A549 (cell line): ENCODE measurements around the gene KCNN3. TPM values are rescaled to one million over a fixed set of nuclear protein-coding genes. Genes with fewer than 3 reads are reported as not detected.

ENCODE experiments used
- ATAC-seq, 2 experiments: fragments of 200-7000 bp in 1 of 2; fragments of >200 bp in 1 of 2; cut with Nextera tagmentation in 1 of 2; cut with Tn5 transposase in 1 of 2; 3 replicates each; pipeline versions ENCODE4 v1.8.0 to v1.9.1; 2018 to 2020; ENCODE audit warnings: mild to moderate bottlenecking in 1 of 2, moderate library complexity in 1 of 2
- CTCF ChIA-PET: fragments of 300-600 bp; sonication (Branson Sonifier 250); formaldehyde crosslinking; extraction: SDS; loops from one replicate; lab custom pipeline; 2021; ENCODE audit warnings: antibody characterized with exemption, inconsistent platforms; lab: Yijun Ruan, JAX
- POLR2A ChIA-PET: fragments of 350-600 bp; formaldehyde crosslinking; extraction: SDS; loops from one replicate; lab custom pipeline; 2021; ENCODE audit warnings: antibody characterized with exemption, inconsistent platforms; lab: Yijun Ruan, JAX
- DNase-seq, 2 experiments: peaks; one replicate each; pipeline versions ENCODE4 v3.0.0 to v3.0.0-alpha.2; 2011 to 2016; ENCODE audit warnings: low read depth in 1 of 2, low spot score in 1 of 2
- FAIRE-seq: peaks from 2 replicates; lab custom pipeline; 2011; peaks lifted over from hg19 to GRCh38; lab: Jason Lieb, UNC
- H3K27ac ChIP-seq, 2 experiments: fragments of >200 bp; sonication (Bioruptor Twin); formaldehyde crosslinking; 3 replicates each; pipeline ENCODE4 v1.5.1; 2016 to 2017
- H3K4me1 ChIP-seq: fragments of >200 bp; sonication (Bioruptor Twin); formaldehyde crosslinking; 3 replicates; pipeline ENCODE4 v1.6.1; 2016
- H3K4me2 ChIP-seq: fragments of >200 bp; sonication (Bioruptor Twin); formaldehyde crosslinking; 3 replicates; pipeline ENCODE4 v1.6.1; 2016
- H3K4me3 ChIP-seq: fragments of >200 bp; sonication (Bioruptor Twin); formaldehyde crosslinking; 3 replicates; pipeline ENCODE4 v1.5.1; 2016
- H3K9me3 ChIP-seq: fragments of >200 bp; sonication (Bioruptor Twin); formaldehyde crosslinking; 3 replicates; pipeline ENCODE4 v1.6.1; 2016
- CBX8 ChIP-seq: fragments of 200-600 bp; sonication (generic); IDR thresholded peaks from 2 replicates; pipeline ENCODE4 v1.6.1; 2016
- CHD2 ChIP-seq: fragments of 150-350 bp; IDR thresholded peaks from 2 replicates; pipeline ENCODE4 v1.6.1; 2014; ENCODE audit warnings: low read length; ENCODE audit not compliant: partially characterized antibody
- FOSB ChIP-seq: fragments of 250-450 bp; sonication (Bioruptor Pico); IDR thresholded peaks from 2 replicates; pipeline ENCODE4 v1.5.0; 2020; ENCODE audit warnings: mild to moderate bottlenecking, moderate library complexity
- HDAC2 ChIP-seq: fragments of 200-600 bp; sonication (generic); IDR thresholded peaks from 2 replicates; pipeline ENCODE4 v1.6.1; 2016
- HES2 ChIP-seq: fragments of >200 bp; sonication (Bioruptor Twin); formaldehyde crosslinking; IDR thresholded peaks from 2 replicates; pipeline ENCODE4 v1.6.1; 2016
- JUN ChIP-seq, 2 experiments: fragments of >200 bp; sonication (Bioruptor Twin); formaldehyde crosslinking; IDR thresholded peaks; 2 replicates in 1 of 2; 3 replicates in 1 of 2; pipeline ENCODE4 v1.6.1; 2016 to 2017
- MAX ChIP-seq: IDR thresholded peaks from 2 replicates; pipeline ENCODE4 v1.6.1; 2012
- NFE2L2 ChIP-seq: fragments of 150-350 bp; conservative IDR thresholded peaks from 2 replicates; pipeline ENCODE4 v1.6.1; 2014; ENCODE audit warnings: low read length
- PHF8 ChIP-seq: fragments of 200-600 bp; sonication (generic); IDR thresholded peaks from 2 replicates; pipeline ENCODE4 v1.6.1; 2016; ENCODE audit warnings: low read depth, mild to moderate bottlenecking, antibody characterized with exemption, moderate library complexity, borderline replicate concordance
- REST ChIP-seq: fragments of 200-600 bp; sonication (generic); IDR thresholded peaks from 2 replicates; pipeline ENCODE4 v1.6.1; 2016; ENCODE audit warnings: antibody characterized with exemption, mild to moderate bottlenecking, moderate library complexity
- TP53 ChIP-seq: fragments of 250-450 bp; sonication (Bioruptor Pico); IDR thresholded peaks from 2 replicates; pipeline ENCODE4 v1.5.0; 2021; ENCODE audit warnings: mild to moderate bottlenecking, moderate library complexity
- ZC3H11A ChIP-seq: fragments of 450-650 bp; IDR thresholded peaks from 2 replicates; pipeline ENCODE4 v1.6.1; 2014; ENCODE audit warnings: antibody characterized with exemption, mild to moderate bottlenecking
- ZFP36 ChIP-seq: fragments of 450-650 bp; IDR thresholded peaks from 2 replicates; pipeline ENCODE4 v1.6.1; 2014; ENCODE audit warnings: borderline replicate concordance; ENCODE audit not compliant: partially characterized antibody
- ZSCAN20 ChIP-seq: fragments of 250-450 bp; sonication (Bioruptor Pico); IDR thresholded peaks from 2 replicates; pipeline ENCODE4 v1.8.0; 2022; ENCODE audit warnings: mild to moderate bottlenecking, moderate library complexity
- WGBS: methylation state at CpG from one replicate; pipeline ENCODE4 v1.1.6; 2017; ENCODE audit errors: missing lambda C conversion rate; 5-methylcytosine and 5-hydroxymethylcytosine counted together
- polyA plus RNA-seq, 4 experiments: library from polyadenylated mRNA; depleted of rRNA in 3 of 4; stranded (reverse); fragments of >200 nt; fragmentation: RNase III in 1 of 4; extraction: RNeasy Plus Mini Kit Qiagen cat#74134 plus additional on column Dnase treatment in 1 of 4; gene quantifications; 2 replicates in 3 of 4; 3 replicates in 1 of 4; pipeline ENCODE4 v1.2.3, GENCODE V29; 2011 to 2017
- TF ChIP-seq, protein P1 (sequence below): fragments of 450-650 bp; IDR thresholded peaks from 2 replicates; pipeline ENCODE4 v1.6.1; 2014; ENCODE audit warnings: antibody characterized with exemption
- TF ChIP-seq, protein P2 (sequence below): fragments of 250-450 bp; sonication (Bioruptor Pico); IDR thresholded peaks from 2 replicates; pipeline ENCODE4 v1.5.0; 2021; ENCODE audit warnings: mild to moderate bottlenecking, moderate library complexity, borderline replicate concordance

KCNN3 gene
- polyA plus RNA-seq, 2 of the 4 experiments (the other 2 are of a cell fraction): 0.01 to 0.03 TPM

DNA sequence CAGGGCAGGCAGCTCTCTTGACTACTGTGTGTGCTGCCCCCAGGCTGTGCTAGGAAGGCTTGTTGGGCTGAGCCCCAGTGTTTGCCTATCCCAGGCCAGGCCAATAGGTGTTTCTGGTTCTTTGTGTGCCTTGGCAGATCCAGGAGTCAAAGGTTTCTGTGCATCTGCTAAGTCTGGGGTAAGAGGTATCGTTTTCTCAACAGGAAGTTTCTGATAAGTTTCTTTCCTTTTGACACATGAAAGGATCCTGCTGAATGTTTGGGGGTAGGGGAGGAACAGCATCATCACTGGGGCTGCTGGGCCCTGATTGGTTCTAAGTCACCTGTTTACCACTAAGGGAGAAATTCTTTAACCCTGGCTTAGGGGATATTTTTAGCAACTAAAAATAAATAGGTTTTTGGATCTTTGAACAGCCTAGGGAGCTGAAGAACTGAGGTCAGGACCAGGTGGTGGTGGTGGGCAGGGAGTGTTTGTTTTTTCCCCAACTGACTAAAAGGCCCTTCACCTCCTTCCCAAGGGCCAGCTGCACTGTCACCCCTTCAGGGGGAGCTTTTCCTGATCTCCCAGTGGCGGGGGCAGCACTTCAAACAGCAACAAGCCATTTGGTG lies 85.1 kb downstream of the KCNN3 start:
- DNase-seq (no peak), ATAC-seq (peak in 1 of 2 experiments; percentile 27; a peak in 1 of 6 replicates)
- no peaks in the 10 kb centered on the region for H3K4me1 ChIP-seq
- H3K9me3 ChIP-seq: no peaks in the 10 kb centered on the region
- no peak for TF ChIP-seq REST
- TF ChIP-seq CHD2: no peak
- TF ChIP-seq CBX8: no peak
- TF ChIP-seq, all 56 proteins: peak for 0
- WGBS: 24% methylated on average over 2 of the region's 2 CpGs
- CTCF ChIA-PET: interaction anchor here (0.6 kb wide), 1 partner anchor 94 kb away, joined by 3 read pairs; no protein-coding TSS in a partner anchor
- Histone ChIP-seq H3K4me2 (no peak overlapping the region), H3K27ac (no peak overlapping the region), H3K4me3 (no peak overlapping the region)
- no peak for FAIRE-seq
- POLR2A ChIA-PET: no interaction called here

DNA sequence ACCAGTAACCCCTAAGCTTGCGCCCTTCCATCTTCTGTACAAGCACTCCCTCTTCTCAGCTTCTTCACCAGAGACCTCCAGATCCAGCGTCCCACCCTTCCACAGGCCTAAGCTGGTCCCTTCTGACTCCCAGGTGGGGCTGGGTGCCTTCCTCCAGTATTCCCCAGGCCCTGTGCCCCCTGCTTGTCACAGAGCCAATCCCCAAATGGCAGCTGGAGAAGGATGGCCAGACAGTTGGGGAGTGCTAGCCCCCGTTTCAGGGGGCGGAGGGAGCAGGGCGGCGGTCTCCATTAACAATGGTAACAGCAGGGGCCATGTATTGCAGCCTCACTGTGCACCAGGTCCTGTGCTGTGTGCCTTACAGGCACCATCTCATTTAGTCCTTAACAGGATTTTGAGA lies 85.7 kb downstream of the KCNN3 start:
- Histone ChIP-seq H3K4me1 (no peaks in the 10 kb centered on the region), H3K27ac (no peak overlapping the region), H3K4me3 (no peak overlapping the region), H3K9me3 (peaks cover under 1% of the 10 kb centered on the region; the same call in 1 of the 3 replicates), H3K4me2 (no peak overlapping the region)
- DNase-seq: no peak
- POLR2A ChIA-PET: no interaction called here
- ATAC-seq: no peak
- FAIRE-seq: no peak
- WGBS: 60% methylated on average over 6 of the region's 6 CpGs
- CTCF ChIA-PET: interaction anchor here (1.2 to 1.4 kb wide), 2 partner anchors 24 to 85 kb away, joined by 3 to 7 read pairs; no protein-coding TSS in a partner anchor
- TF ChIP-seq HDAC2: no peak

DNA sequence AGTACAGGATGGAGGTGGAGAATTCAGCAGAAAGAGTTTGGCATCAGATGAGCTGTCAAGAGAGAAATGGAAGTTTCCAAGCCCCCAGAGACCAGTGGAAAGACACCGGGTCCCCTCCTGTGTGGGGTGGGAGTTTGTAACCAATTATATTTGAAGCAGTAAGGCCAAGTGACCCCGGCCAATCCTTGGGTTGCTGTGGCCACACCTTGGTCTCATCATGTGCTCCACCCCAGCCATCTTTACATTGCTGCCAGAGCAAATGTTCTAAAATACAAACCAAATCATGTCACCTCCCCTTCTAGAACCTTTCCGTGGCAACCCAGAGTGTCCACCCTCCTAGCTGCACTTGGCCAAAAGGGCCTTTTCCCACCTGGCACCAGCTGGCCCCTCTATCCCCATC lies 86.1 kb downstream of the KCNN3 start:
- Histone ChIP-seq H3K4me2 (no peak overlapping the region), H3K9me3 (peaks cover 5% of the 10 kb centered on the region; the same call in 2 of the 3 replicates), H3K4me3 (no peak overlapping the region), H3K4me1 (no peaks in the 10 kb centered on the region), H3K27ac (no peak overlapping the region)
- TF ChIP-seq ZFP36 (no peak), ZC3H11A (no peak), TP53 (no peak), HES2 (no peak), NFE2L2 (no peak), FOSB (CRISPR knock-in tag) (no peak), ZSCAN20 (CRISPR knock-in tag) (no peak), MAX (no peak), JUN (IDR thresholded peaks at IDR 0.05) (no peak), PHF8 (no peak)
- TF ChIP-seq, protein P1, sequence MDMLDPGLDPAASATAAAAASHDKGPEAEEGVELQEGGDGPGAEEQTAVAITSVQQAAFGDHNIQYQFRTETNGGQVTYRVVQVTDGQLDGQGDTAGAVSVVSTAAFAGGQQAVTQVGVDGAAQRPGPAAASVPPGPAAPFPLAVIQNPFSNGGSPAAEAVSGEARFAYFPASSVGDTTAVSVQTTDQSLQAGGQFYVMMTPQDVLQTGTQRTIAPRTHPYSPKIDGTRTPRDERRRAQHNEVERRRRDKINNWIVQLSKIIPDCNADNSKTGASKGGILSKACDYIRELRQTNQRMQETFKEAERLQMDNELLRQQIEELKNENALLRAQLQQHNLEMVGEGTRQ: no peak
- TF ChIP-seq, protein P2, sequence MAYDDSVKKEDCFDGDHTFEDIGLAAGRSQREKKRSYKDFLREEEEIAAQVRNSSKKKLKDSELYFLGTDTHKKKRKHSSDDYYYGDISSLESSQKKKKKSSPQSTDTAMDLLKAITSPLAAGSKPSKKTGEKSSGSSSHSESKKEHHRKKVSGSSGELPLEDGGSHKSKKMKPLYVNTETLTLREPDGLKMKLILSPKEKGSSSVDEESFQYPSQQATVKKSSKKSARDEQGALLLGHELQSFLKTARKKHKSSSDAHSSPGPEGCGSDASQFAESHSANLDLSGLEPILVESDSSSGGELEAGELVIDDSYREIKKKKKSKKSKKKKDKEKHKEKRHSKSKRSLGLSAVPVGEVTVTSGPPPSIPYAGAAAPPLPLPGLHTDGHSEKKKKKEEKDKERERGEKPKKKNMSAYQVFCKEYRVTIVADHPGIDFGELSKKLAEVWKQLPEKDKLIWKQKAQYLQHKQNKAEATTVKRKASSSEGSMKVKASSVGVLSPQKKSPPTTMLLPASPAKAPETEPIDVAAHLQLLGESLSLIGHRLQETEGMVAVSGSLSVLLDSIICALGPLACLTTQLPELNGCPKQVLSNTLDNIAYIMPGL (CRISPR knock-in tag): no peak
- ChIA-PET POLR2A (no interaction called here), CTCF (interaction anchor here (1.2 to 2.8 kb wide), 3 partner anchors 18 to 85 kb away, joined by 3 to 9 read pairs (median 7); no protein-coding TSS in a partner anchor)
- DNase-seq (no peak), ATAC-seq (no peak), FAIRE-seq (no peak)
- 23% methylated on average over 3 of the region's 3 CpGs for WGBS
